Activated CD8-positive, alpha-beta memory T cell treated with anti-CD3 and anti-CD28 coated beads for 48 hours (primary cell): Measurements from ENCODE around the gene CEACAM6.
"Not testable (repeated sequence)": the region's sequence is repeated elsewhere in the genome, so short reads cannot be mapped to it uniquely, and the experiment has no call there.

ENCODE experiments used
- DNase-seq, 3 experiments: peaks; one replicate each; pipeline ENCODE4 v3.0.0-alpha.2; 2020; ENCODE audit warnings: low read depth in 2 of 3, low spot score in 2 of 3

CEACAM6 gene

DNA sequence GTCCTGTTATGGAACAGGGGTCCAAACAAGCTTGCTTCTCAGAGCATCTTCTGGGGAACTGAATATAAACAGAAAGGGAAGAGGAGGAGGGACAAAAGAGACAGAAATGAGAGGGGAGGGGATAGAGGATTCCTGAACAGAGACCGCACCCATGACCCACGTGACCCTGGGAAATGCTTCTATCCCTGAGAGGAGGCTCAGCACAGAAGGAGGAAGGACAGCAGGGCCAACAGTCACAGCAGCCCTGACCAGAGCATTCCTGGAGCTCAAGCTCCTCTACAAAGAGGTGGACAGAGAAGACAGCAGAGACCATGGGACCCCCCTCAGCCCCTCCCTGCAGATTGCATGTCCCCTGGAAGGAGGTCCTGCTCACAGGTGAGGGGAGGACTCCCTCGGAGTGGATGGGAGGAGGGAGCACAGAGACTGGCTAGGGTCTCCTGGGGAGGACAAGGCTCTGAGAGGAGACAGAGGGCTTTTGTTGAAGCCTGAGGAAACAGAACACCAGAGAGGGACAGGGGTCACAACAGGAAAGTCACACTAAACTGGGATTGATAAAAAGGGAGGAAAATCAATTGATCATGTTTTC, at the start of gene CEACAM6:
Gene CEACAM6, plus strand, starts transcription at position 203 of the 586 bp plus-strand sequence. Its CDS starts 109 bp downstream, at position 312.
- no peak for DNase-seq

DNA sequence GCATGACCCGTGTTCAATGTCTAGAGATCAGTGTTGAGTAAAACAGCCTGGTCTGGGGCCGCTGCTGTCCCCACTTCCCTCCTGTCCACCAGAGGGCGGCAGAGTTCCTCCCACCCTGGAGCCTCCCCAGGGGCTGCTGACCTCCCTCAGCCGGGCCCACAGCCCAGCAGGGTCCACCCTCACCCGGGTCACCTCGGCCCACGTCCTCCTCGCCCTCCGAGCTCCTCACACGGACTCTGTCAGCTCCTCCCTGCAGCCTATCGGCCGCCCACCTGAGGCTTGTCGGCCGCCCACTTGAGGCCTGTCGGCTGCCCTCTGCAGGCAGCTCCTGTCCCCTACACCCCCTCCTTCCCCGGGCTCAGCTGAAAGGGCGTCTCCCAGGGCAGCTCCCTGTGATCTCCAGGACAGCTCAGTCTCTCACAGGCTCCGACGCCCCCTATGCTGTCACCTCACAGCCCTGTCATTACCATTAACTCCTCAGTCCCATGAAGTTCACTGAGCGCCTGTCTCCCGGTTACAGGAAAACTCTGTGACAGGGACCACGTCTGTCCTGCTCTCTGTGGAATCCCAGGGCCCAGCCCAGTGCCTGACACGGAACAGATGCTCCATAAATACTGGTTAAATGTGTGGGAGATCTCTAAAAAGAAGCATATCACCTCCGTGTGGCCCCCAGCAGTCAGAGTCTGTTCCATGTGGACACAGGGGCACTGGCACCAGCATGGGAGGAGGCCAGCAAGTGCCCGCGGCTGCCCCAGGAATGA, 48.4 kb upstream of the CEACAM6 start:
- DNase-seq, result peak; percentile 51 to 56 (median 54)

DNA sequence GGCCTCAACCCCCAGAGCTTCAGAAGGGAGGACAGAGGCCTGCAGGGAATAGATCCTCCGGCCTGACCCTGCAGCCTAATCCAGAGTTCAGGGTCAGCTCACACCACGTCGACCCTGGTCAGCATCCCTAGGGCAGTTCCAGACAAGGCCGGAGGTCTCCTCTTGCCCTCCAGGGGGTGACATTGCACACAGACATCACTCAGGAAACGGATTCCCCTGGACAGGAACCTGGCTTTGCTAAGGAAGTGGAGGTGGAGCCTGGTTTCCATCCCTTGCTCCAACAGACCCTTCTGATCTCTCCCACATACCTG, 47.9 kb upstream of the CEACAM6 start:
- no peak for DNase-seq

DNA sequence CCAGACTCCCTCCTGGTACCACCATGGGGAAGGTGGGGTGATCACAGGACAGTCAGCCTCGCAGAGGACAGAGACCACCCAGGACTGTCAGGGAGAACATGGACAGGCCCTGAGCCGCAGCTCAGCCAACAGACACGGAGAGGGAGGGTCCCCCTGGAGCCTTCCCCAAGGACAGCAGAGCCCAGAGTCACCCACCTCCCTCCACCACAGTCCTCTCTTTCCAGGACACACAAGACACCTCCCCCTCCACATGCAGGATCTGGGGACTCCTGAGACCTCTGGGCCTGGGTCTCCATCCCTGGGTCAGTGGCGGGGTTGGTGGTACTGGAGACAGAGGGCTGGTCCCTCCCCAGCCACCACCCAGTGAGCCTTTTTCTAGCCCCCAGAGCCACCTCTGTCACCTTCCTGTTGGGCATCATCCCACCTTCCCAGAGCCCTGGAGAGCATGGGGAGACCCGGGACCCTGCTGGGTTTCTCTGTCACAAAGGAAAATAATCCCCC, 47.4 kb upstream of the CEACAM6 start:
- DNase-seq, result no peak

GRCh38 chr19:41708481-41708880, 46.8 kb upstream of the CEACAM6 start, which contains the start of gene CEACAM5:
CEACAM5 (plus strand) TSS chr19:41708626; CDS start chr19:41708732, 106 bp downstream.
- DNase-seq, result no peak

- not testable (repeated sequence) for DNase-seq
Measured at GRCh38 chr19:41709516-41709915, 45.8 kb upstream of the CEACAM6 start.

- DNase-seq, result no peak
Measured at GRCh38 chr19:41709951-41710645, 45.2 kb upstream of the CEACAM6 start.

DNA sequence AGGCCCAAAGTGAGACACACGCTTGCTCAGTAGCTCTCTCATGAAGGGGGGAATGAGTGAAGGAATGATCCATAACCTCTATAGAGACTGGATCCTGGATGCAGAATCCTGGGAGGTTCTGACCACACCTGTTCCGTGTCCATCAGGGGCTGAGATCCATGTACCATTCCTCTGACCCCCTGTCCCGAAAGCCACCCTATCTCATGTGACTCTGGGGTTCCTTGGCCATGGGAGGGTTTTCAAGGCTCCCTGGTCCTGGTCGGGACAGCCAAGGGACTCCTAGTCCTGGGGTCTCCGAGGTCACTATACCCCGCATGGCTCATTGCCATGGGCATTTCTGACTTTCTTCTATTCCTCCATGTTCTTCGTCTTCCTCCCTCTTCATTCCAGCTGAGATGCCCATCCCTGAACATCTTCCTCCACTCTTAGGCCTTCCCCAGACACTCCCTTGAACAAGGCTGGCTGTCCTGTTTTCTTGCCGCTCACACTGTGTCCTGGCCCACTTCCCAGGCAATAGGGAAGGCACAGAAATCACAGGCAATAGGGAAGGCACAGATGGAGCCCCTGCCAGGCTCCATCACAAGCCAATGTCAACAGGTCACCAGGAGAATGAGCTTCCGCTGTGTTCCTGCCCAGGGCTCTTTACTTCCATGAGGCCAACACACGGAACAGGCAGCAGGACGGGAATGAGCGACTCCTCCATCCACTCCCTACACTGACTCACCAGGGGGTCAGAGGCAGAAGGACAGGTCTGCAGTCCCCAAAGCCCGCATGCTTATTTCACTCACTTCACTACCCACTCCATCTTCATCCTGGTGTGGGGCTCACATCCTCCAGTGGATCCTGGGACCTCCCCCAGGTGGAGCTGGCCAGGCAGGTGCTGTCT, 43.7 kb upstream of the CEACAM6 start:
- DNase-seq, result no peak

- no peak for DNase-seq
Measured at GRCh38 chr19:41714598-41714997, 40.7 kb upstream of the CEACAM6 start.

GRCh38 chr19:41718761-41719160, 36.6 kb upstream of the CEACAM6 start:
- DNase-seq, result no peak

GRCh38 chr19:41720103-41720502, 35.2 kb upstream of the CEACAM6 start:
- DNase-seq, result no peak

GRCh38 chr19:41726493-41726892, 28.8 kb upstream of the CEACAM6 start:
- no peak for DNase-seq

GRCh38 chr19:41734156-41734555, 21.2 kb upstream of the CEACAM6 start:
- no peak for DNase-seq

DNA sequence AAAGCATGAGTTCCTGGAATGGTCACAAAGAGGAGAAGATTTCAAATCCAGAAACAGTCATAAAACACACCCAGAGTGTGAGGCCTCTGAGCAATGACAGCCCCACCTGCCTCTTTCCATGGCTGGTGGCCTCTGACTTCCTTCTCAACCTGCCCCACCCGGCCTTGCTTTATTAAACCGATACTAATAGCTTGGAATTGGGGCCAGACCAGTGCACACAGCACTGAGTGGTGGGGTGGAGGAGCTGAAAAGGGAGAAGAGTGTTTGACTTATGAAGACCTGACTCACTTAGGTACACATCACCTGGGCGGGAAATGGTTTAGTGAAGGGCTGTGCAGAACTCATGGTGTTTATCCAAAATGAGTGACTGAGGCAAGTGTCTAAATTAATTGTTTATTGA, 20.7 kb upstream of the CEACAM6 start:
- no peak for DNase-seq

DNA sequence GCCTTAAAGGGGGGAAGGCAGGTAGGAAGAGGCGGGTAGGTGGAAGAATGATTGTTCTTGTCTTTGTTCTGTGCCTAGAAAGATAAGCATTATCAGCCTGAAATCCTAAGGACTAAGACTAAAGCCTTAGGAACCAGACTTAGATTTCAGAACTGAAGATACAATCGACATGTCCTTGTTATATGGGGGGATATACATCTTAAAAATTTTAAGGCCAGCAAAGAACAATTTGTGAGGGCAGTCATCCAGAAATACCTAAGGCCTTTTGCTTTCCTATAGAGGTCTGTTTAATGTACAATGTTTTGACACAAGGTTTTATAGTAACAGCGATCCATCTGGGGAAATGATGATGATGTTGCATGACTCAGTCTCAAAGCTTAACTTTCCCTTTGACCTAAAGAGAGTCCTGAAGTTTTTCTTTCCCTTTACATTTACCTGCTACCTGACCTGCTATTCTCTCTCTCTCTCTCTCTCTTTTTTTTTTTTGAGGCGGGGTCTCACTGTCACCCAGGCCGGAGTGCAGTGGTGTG, 20.2 kb upstream of the CEACAM6 start:
- DNase-seq, result no peak

- no peak for DNase-seq
Measured at GRCh38 chr19:41739361-41739760, 16.0 kb upstream of the CEACAM6 start.

GRCh38 chr19:41740415-41741243, 14.7 kb upstream of the CEACAM6 start:
- no peak for DNase-seq

DNA sequence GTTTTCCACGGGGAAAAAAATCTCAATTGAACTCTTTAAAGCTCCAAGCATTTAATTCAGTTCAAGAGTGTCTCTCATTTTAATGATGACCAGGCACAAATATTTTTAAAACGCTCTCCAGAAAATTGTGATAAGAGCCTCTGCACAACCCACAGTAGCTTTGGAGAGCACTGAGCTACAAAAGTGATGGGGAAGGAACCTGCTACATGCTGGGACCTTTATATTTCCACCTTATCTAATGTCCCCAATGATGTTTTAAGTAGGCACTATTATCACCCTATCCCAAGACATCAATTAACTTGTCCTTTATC, 14.1 kb upstream of the CEACAM6 start:
- no peak for DNase-seq

DNA sequence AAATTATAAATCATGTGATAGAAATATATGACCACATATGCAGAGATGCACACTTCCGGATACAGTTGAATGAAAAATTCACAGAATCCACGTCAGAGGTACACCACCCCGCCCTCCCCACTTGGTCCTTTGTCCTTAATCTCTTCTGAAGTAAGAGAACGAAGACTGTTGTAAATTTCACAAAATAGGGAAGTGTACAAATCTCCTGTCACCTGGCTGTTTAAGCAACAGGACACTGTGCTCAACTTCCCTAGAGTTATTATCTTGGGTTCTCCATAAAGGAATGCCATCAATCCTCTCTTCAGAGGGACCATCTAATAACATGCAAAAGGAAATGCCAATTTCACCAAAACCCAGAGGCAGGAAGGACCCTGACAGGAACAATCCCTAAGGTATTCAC, 10.5 kb upstream of the CEACAM6 start:
- no peak for DNase-seq

DNA sequence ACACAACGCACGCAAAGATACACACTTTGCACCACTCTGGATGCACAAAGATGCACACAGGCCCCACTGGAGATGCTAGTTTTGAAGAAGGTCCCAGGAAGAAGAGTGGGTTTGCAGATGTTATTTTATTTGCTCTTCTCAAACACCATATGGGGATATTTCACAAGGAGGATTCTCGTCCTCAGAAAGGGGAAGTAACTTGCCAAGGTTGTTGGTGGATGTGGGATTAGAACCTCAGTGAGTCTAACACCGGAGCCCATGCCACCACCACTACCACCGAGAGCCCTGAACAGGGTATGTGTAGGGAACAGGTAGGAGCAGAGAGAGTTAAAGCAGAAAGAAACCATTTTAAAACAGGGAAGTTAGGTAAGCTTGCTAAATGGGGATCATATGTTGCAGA, 9.6 kb upstream of the CEACAM6 start:
- DNase-seq, result no peak
